CD4-positive, alpha-beta T cell treated with Interleukin-2 at 100 ng/mL for 4 hours (primary cell): ENCODE results near the gene ZFYVE21.
"Not testable (repeated sequence)": the region's sequence is repeated elsewhere in the genome, so short reads cannot be mapped to it uniquely, and the experiment has no call there.

ENCODE experiments used
- DNase-seq: peaks from one replicate; pipeline ENCODE4 v3.0.0-alpha.2; 2020; ENCODE audit warnings: low spot score

ZFYVE21 gene

DNA sequence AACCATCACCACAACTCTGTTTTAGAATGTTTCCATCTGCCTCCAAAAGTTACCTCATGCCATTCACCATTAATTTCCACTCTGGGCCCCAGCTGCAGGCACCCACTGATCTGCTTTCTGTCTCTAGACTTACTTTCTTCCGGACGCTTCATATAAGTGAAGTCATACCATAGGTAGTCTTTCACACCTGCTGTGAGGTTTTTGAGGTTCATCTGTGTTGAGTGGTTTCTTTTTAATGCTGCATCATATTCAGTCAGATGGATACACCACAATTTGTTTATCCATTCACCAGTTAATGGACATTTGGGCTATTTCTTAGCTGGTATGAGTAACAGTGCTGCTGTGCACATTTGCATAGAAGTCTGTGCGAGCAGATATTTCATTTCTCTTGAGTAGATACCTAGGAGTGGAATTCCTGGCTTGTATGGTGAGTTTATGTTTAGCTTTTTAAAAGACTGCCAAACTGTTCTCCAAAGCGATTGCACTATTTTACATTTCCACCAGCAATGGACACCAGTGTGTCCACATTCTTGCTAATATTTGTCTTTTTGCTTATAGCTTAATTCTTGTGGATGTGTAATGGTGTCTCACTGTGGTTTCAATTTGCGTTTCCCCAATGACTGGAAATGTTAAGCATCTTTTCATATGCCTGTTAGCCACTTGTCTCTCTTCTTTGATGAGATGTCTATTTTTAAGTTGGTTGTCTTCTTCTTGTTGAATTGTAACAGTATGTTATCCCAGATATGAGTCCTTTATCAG, 48.3 kb downstream of the ZFYVE21 start:
- DNase-seq: no peak

DNA sequence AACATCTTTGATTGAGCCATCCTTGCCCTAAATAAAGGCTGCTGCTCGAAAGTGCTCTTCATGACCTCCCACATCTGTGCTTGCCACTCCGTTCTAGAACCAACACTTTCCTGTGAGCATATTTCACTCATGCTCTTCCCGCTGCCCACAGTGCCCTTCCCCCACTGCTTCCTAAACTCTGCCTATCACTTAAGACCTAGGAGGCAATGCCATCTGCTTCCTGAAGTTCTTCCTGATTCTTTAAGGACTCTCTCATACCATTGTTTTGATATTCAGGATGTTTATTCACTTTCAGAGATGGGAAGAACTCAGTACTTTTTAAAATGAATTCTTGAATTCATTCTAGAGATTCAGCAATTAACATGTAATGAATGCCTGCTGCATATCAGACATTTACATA, 49.9 kb downstream of the ZFYVE21 start:
- DNase-seq: no peak

DNA sequence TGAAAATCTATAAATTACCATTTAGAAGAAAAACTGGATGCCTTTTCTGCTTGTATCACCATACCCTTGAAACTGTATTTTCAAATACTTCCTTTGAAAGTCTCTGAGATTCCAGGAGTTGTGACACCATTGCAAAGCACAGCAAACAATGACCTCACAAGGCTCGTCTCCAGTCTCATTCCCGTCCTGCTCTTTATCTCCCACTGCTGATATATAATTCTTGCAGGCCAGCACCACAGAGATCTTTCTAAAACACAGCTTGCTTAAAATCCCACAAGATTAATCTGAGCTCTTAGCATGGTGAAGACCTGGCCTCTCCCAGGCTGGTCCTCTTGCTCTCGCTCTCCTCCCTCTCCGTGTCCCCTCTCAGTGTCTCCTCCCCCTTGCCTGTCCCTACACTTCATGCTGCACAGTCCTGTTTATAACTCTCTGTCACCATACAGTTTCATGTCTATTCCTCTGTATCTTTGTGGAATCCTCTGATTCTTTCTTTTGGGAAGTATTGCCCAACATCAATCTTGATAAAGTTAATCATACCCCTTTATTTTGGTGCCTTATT, 51.8 kb downstream of the ZFYVE21 start:
- DNase-seq: no peak

DNA sequence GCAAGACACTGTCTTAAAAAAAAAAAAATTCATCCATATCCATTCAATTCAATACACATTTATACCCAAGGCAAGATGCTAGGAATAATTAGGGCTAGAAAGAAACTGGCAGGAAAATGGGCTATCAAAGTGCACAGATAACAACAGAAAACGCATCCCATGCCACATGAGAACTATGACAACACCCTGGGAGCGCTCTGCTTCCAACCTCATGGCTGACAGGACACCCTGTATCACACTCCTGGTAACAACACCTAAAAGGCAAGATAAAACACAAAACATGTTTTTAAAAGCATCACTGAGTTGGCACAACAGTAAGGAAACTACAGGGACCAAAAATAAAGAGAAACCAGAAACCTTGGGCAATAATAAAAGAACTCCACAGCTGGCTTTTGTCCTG, 54.9 kb downstream of the ZFYVE21 start:
- no peak for DNase-seq

DNA sequence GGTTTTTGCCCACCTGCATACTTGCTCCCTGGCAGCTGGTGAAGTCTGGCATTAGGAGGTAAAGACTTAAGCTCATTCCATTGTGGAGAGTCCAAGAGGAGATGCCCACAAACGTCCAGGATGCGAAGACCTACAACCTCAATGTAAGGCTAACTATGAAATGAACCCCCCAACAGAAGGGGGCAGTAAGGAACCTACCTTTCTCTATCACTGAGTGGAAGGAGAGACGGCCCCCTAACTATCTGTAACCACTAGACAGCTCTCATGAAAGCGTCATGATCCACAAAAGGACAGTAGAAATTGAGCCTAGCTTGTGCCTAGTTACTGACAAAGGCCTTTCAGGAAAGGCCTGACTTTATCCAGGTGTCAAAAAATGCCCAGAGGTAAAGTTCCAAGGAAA, 55.3 kb downstream of the ZFYVE21 start:
- no peak for DNase-seq

DNA sequence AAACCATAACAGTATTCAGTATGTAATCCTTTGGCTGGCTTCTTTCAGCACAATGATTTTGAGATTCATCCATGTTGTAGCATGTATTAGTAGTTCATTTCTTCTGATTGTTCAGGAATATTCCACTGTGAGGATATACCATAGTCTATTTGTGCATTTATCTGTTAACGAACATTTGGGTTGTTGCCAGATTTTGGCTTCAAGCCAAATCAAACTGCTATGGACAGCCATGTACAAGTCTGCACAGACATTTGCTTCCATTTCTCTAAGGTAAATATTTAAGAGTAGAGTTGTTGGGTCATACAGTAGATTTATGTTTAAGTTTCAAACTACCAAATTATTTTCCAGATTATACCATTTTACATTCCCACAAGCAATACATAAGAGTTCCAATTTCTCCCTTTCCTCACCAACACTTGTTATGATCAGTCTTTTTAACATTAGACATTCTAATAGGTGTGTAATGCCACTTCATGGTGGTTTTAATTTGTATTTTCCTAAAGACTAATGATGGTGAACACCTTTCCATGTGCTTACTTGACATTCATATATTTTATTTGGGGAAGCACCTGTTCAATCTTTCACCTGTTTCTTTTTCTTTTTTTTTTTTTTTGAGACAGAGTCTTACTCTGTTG, 56.6 kb downstream of the ZFYVE21 start:
- DNase-seq: no peak

DNA sequence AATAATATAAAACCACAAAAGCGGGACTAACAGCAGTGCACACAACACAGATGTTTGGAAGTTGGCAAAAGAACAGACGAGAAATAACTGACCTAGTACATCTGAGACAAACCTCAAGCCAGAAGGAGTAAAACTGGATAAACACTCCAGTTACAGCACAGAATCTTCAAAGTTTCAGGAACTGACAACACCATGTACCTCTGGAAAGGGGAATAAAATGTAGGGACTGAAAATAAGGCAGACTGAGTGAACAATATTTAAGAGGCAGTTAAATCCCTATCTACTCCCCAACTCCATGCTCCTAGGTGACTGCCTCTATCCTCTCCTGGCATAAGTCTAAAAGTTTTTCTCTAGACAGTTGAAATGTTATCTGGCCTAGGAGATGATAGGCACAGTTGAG, 57.9 kb downstream of the ZFYVE21 start:
- no peak for DNase-seq

DNA sequence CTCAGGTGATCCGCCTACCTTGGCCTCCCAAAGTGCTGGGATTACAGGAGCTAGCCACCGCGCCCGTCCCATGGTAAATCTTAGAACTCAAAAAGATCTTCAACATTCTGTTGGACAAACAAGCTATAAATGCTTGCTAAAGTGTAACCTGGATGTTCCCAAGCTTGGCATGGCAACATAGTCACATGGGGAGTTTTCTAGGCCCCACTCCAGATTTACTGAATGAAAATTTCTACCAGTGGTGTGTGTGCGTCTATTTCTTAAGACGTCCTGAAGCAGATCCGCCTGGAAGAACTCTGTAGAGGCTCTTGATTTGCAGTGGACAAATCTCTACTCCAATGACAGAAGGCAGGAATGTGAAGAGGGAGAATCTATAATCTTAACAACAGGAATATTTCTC, 59.9 kb downstream of the ZFYVE21 start:
- no peak for DNase-seq

DNA sequence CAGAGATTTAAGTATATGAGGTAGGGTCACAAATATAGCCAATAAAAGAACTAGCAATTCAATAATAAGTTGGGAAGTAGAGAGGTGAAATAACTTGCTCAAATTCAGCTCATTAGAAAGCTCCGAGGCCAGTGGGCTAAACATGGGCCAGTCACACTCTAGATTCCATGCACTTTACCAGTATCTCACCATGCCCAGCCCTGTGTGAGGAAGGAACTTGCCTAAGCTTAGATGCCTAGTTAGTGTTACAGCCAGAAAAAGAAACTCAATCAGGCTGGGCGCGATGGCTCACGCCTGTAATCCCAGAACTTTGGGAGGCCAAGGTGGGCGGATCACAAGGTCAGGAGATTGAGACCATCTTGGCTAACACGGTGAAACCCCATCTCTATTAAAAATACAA, 60.7 kb downstream of the ZFYVE21 start:
- not testable (repeated sequence) for DNase-seq

DNA sequence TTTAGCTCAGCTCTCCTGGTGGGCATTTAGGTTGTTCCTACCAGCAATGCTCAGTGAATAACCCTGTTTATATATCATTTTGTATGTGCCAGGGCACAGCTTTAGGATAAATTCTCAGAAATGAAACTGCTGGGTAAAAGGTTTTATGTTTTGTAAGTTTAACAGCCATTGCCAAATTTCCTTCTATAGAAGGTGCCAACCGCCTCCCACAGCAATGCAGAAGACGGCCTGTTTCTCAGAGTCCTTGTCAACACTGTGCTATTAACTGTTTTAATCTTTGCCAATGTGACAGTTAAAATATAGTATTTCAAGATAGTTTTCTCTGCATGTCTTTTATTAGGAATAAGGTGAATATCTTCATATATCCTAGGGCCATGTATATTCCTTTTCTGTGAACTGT, 66.8 kb downstream of the ZFYVE21 start:
- no peak for DNase-seq
